NCI-H2171 (cell line): ENCODE data around the gene MESP1.

Source experiments
- DNase-seq: peaks from one replicate; lab custom pipeline; 2025; lab: John Stamatoyannopoulos, UW

MESP1 gene

DNA sequence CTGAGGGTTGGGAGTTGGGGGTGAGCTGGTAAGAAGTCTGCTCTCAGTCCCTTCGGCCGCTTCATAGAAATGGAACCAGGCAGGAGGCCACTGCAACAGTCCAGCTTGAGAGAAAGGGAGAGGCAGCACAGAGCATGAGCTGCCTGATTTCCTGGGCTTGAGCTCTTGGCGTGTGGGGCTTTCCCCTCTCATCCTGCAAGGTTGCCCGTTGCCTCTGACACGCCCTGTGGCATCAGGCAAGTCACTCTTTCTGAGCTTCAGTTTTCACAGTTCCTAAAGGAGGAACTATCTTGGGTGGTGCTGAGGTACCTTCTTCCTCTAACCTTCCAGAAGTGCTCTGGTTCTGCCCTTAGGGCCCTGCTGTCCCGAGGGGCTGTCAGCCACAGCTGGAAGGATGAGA lies 30.0 kb upstream of the MESP1 start:
- DNase-seq, result no peak

DNA sequence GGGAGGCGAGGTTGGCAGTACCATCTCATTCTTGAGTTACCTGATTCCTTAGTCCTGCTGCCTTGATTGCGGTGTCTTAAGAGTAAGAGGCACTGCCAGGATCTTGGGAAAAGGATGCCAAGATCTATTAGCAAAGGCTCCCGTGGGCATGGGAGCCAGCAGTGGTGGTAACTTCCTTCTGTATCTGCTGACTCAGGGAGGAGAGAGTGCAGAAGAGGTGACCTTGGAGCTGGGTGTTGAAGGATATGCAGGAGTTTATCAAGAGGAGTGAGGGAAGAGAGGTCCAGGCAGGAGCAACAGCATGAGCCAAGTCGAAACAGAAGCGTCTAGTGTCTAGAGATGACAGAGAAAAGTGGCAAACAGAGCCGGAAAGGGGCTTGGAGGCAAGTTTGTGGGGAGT lies 29.6 kb upstream of the MESP1 start:
- no peak for DNase-seq

DNA sequence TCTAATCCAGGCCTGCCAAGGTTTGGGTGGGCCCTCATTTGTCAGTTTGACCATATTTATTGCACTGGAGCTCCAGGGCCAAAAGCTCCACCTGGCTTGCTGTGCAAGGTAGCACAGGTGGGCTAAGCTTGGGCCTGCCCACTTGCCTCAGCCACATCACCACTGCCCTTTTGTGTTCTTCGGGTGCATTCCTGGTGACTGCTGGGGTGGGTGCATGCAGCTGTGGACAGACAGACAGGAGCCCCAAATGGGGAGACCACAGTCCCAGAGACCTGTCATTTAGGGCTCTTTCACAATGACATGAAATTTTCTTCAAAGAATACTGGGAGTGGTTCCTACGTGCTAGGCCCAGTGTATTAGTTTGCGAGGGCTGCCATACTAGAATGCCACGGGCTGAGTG lies 27.8 kb upstream of the MESP1 start:
- DNase-seq, result no peak

DNA sequence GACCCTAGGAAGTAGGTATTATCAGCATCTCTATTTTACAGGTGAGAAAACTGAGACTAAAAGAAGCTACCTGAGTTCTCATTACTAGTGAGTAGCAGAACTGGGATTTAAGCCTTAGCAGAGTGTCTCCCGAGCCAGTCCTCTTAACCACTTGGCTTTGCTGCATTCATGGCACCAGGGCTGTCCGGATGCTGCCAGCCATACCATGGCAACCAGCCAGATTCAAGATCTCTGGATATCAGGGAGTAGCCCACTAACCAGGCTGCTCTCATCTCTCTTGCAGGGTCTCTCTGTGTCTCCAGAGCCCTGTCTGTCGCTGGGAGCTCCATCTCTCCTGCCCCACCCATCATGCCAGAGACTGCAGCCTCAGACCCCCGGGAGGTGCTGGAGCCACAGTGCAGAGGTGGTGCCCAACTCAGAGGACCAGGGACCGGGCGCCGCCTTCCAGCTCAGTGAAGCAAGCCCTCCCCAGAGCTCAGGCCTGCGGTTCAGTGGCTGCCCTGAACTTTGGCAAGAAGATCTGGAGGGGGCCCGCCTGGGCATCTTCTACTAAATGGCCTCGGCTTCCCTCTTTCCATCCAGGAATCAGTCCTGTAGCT lies 26.8 kb upstream of the MESP1 start:
- DNase-seq, result no peak

DNA sequence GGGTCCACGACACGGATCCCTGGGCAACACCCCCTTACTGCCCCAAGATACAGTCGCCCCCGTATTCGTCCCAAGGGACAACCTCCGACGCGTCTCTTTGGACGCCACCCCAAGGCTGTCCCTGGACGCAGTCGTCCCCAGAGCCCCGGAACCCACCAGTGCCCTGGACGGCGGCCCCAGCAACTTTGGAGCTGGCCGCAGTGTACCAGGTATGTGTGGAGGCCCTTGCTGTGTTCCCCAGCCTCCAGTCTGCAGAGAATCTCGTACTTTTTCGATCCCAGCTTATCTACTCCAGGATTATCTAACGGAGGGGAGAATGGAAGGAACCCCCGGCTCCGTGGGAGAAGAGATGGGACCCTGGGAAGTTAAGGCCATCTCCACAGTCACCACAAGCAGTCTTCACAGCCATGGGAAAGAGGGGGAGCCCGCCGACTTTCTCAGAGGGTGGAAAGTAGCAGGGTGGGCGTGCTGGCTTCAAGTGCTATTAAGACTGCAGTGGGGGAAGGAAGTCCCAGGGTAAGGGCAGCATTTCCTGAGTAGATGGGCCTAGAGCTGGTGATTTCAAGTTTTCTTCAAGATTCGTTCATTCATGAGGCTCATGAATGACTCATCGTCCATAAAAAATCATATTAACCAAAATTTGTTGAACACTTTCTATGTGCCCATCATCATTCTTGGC lies 26.2 kb upstream of the MESP1 start:
- DNase-seq, result no peak

DNA sequence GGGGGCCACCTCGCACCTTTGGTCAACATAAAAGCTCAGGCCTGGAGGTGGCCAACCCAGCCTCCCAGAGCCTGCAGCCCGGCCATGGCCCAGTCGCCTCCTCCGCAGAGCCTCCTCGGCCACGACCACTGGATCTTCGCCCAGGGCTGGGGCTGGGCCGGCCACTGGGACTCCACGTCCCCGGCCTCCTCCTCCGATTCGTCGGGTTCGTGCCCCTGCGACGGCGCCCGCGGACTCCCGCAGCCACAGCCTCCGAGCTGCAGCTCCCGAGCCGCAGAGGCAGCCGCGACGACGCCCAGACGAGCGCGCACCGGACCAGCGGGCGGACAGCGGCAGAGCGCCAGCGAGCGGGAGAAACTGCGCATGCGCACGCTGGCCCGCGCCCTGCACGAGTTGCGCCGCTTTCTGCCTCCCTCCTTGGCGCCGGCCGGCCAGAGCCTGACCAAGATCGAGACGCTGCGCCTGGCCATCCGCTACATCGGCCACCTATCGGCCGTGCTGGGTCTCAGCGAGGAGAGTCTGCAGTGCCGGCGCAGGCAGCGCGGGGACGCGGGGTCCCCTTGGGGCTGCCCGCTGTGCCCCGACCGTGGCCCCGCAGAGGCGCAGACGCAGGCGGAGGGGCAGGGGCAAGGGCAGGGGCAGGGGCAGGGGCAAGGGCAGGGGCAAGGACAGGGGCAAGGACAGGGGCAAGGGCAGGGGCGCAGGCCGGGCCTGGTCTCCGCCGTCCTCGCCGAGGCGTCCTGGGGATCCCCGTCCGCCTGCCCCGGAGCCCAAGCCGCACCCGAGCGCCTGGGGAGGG lies 25.4 kb upstream of the MESP1 start, which contains the start of gene MESP2:
TSS of gene MESP2 (plus strand) at position 59 of the 799 bp plus-strand sequence. CDS start at position 85, 26 bp downstream.
- DNase-seq, result peak; percentile 29

DNA sequence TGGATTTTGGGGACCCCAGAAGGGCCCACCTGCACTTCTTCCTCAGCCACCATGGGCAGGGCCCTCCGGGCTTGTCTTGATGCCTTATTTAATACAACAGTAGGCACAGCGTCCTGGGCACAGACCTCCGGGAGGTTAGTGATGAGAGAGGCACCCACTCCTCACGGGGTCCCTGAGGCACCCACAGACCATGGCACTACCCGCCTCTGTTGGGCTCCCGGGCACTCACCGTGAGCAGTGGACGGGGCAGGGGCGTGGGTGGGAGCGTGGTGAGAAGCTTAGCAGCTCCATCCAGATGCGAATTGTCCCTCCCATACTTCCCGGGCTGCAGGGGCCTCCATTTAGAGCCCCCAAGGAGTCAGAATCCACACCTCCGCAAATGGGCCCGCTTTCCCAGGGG lies 24.8 kb upstream of the MESP1 start:
- no peak for DNase-seq

DNA sequence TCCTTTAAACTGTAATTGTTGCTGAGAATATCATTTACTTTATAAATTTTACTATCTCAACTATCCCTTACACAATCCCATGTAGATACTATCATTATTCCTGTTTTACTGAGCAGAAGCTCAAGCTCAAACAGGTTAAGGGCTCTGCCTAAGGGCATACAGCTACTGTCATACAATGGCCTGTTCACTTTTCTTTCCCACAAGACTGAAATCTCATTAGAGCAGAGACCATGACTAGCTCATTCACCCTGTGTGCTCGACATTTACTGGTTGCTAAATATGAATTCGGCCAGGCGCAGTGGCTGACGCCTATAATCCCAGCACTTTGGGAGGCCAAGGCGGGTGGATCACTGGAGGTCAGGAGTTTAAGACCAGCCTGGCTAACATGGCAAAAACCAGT lies 23.4 kb upstream of the MESP1 start:
- no peak for DNase-seq

DNA sequence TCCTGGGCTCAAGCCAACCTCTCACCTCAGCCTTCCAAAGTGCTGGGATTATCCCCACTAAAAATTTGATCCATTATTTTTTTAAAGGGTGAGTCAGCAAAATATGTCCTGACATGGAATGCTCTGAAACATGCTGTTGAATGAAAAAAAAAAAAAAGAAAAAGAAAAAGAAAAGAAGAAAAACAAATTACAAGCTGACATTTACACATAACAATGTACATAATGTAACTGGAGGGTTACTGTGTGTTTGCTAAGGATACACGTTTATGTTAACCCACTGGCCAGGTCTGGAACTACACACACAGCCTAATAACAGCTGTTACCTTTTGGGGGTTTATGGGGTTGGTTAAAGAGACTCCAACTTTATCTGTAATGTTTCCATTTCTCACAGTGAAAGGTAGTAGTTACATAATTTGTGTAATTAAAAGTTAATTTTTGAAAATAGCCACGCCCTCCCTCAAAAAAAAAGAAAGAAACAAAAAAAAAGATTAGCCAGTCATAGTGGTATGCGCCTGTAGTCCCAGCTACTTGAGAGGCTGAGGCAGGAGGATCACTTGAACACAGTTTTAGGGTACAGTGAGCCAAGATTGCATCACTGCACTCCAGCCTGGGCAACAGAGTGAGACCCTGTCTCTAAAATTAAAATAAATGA lies 22.0 kb upstream of the MESP1 start:
- no peak for DNase-seq

DNA sequence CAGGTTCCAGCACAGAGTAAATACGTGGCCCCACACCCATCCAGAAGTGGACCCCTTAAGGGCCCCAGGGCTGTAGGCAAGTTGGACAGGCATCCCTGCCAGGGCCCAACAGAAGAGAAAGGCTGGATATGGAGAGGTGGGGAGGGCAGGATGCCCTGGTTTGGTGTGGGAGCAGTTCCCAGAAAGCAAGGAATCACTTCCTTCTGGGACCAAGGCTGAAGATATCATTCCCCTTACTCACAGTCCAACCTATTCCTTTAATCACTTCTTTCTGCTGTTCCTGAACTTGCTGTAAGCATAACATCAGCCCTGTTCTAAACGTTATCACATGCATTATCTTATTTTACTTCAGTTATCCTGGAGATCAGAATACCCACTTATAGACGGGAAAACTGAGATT lies 19.0 kb upstream of the MESP1 start:
- DNase-seq, result no peak

DNA sequence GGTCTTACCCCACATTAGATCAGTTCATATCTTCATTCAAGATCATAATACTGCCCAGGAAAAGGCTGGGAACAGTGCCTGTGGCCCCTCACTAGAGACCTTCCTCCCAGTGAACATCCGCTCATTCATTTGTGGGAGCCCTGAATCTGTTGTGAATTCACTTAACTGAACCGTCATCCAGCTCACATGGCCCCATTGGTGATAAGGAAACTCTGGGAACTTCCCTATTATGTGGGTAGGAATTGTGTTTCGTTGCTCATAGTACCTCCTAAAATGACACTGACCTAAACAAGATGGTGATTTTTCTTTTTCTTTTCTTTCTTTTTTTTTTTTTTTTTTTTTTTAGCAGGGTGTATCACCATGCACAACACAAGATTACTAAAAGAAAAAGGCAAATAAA lies 18.3 kb upstream of the MESP1 start:
- no peak for DNase-seq

DNA sequence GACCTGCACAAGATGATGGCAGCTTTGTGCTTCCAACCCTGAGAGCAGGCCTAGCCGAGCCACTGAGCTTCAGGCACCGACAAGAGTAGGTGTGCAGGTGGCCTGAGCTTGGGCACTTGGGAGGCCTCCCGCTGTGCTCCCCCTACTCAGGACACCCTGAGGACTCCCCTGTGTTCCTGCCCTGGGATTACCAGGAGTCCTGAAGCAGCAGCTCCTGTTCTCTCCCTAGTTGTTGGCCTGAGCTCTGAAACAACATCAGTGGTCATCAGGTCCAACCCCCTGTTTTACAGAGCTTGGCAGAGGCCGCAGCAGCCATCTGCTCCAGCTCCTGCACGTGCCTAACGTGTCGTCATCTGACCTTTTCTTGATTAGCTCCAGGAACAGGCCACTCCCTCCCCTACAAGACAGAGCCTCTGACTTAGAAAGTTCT lies 17.0 kb upstream of the MESP1 start:
- no peak for DNase-seq

DNA sequence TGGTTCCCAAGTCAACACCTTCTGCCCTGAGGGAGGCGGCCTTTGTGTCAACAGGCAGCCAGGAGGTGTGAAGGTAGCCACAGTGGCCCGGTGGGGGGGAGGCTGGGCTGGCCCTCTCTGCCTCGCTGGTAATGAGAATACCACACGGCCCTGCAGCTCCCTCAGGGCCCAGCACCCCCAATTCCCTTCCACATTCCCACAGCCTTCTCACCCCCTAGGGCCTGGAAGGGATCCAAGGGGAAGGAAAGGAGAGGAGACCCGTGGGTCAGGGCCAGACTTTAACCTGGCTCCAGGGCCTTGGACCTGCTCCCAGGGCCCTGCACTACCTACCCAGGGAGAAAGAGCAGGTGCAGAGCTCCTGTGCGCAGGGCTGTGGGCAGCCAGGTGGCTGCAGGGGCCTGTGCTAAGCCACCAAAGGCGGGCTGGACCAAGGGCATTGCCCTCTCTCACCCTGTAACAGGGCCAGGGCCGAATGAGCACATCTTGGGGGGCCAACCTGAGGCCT lies 16.4 kb upstream of the MESP1 start:
- DNase-seq, result no peak

DNA sequence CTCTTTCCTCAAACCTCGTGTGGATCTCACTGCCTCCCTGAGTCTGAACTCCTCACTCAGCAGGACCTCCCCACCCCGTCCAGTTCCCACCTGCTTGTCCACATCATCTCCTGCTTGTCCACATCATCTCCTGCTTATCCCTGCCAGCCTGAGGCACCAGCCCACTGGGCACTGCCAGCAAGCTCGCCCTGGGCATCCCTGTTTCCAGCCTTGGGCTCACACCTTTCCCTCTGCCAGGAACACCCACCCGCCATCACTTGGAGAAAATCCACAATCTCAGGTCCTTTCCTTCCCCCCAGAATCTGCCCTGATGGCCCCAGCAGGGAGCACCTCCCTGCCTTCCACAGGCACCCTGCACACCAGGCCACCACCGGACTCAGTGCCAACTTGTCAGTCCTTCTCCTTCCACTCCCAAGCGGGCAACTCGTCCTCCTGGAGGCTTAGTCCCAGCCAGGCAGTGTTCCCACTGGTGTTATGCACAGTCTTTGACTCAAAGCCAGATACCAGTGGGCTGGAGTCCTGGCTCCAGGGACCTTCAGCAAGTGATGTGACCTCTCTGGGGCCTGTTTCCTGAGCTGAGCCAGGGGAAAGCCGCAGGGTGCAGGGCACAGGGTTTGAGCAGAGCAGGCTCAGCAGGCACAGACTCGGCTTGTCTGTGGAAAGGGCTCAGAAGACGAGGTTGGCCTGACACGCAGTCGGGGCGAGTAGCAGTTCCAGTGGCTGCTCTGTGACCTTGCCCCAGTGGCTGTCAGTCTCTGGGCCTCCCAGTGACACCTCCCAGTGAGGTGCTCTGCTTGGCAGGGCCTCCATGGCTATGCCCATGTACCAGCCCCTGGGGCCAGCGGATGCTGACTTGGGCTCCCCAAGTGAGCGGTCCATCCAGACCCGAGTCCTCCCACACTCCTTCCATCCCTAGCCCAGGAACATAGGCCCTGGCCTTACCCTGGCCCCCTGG lies 15.6 kb upstream of the MESP1 start:
- no peak for DNase-seq

DNA sequence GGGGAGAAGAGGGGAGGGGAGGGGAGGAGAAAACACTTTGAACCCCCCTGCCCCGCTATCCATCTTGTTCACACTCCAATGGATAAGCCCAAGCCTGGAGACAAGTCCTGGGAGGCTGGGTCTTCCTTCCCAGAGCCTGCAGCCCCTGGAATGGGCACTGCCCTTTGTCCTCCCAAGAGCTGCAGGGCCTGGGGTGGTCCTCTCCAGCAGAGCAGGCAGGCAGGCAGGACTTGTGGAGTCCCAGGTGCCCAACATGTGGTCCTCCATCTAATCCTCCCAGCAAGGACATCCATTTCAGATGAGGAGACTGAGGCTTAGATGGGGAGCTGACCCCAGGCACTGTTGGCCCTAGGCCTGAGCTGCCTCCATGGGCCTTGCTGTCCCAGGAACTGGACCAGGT lies 14.6 kb upstream of the MESP1 start:
- DNase-seq, result no peak

DNA sequence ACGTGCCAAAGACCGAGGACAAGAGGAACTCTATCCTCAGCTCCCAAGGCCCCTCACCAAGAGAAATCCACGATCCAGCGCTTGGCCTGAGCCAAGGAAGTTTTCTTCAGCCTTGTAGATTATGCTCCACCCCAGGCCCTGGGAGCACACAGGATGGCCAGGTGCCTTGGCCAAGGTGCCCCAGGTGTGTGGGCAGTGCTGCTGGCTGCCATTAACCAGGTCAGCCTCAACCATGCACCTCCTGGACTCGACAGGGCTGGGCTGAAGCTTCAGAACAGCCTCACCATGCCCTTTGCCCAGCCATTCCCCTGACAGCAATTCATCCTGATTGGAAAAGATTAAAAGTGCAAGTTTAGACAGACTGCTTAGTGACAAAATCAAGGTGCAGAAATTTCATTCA lies 10.9 kb upstream of the MESP1 start:
- DNase-seq, result no peak

DNA sequence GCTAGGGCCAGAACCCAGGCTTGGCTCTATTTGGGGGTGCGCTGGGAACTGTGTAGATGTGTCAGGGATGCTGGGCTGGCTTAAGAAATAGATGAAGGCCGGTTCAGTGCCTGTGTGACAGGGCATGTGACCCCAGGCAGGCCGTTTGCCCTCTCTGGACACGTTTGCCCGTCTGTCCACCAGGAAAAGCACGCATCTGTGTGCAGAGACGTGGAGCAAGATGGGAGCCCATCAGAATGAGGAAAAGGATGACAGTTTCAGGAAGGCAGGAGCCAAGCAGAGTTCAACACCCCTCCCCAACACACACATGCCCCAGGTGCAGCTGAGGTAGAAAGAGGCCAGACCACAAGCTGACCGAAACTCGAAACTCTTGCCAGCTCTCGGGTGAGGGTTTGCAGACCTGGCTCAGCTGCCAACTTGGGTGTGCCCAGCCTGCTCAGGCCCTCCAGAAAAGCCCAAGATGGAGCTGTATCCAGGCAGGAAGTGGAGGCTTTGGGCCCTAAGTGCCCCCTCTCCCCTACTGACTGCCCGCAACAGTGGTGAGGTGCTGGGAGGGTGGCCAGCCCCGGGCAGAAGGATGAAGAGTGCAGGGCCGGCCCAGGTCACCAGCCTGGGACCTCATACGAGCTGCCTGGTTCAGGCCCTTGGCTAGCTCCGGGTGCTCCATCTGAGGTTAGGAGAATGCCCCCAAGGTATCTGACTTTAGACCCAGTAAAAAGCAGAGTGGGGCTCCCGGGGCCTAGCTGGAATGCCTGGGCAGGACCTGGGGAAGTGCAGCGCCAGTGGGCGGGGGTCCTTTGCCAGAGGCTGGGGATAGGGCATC lies 10.2 kb upstream of the MESP1 start:
- DNase-seq, result no peak

DNA sequence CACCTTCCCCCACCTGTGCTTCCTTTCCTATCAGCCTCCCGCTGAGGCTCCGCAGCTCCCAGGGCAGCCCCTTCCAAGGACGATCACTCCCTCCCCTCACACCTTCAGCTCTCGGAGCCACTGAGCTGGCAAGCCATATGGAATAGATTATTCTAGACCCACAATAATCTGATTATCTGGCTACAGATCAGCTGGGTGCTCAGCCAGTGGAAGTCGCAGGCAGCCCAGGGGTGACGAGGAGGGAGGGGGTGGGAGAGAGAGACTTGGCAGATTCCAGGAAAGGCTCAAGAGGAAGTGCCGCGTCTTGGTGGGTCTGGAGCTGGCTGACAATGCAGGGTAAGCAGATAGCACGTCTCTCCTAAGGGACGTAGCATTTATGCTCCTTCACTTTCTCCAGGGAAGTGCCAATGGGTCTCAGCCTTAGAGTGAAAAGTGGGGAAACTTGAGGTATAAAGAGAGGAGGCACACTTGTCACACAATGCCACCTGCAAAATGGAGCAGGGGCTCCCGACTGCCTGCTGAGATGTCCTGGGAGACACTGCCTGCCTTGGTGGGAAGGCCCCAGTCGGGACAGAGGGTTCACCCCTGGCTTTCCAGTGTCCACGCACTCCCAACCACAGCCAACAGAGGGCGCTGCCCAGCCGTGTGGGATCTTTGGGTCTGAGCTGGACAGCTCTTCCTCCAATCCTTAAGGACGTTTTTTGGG lies 9.4 kb upstream of the MESP1 start:
- no peak for DNase-seq

DNA sequence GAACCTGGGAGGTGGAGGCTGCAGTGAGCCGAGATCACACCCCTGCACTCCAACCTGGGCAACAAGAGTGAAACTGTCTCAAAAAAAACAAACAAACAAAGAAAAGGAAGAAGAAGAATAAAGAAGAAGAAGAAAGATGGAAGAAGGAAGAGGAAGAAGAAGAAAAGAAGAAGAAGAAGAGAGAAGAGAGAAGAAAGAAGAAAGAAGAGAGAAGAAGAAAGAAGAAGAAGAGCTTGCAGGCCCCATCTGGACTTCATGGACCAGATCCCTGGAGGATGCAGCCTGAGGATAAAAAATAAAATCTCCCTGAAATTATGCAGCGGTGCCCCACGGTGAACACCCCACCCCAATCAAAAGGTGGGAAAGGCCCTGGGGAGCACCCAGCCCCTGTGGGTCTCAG lies 8.8 kb upstream of the MESP1 start:
- DNase-seq, result no peak

DNA sequence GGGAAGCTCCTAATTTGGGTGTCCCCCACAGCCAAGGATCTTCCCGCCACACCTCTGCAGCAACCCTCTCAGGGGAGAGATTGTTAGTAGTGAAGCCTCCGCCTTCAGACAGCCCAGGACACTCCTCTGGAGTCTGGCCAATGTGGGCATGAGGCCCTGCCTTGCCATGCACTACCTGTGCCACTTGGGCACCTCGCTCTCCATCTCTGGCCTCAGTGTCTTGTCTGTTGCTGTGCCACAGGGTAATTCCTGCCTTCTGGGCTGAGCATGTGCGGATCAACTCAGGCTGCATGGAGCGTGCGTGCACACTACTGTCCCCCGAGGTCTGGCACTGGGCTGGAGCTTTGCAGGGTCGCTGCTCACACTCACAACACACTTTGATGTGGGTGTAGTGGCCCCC lies 7.9 kb upstream of the MESP1 start:
- DNase-seq, result no peak
